Osteocyte (in vitro differentiated cells): Measurements from ENCODE around the gene OR2B6. TPM values are rescaled to one million over a fixed set of nuclear protein-coding genes. Genes with fewer than 3 reads are reported as not detected.
"Not testable (repeated sequence)": the region's sequence is repeated elsewhere in the genome, so short reads cannot be mapped to it uniquely, and the experiment has no call there.

Experiments
- DNase-seq: peaks from one replicate; pipeline ENCODE4 v3.0.0; 2021; ENCODE audit warnings: mixed read lengths; ENCODE audit not compliant: unreplicated experiment; ENCODE audit errors: extremely low spot score
- H3K27ac Mint-ChIP-seq: one replicate; pipeline ENCODE4 v1.8.0; 2021; ENCODE audit warnings: mild to moderate bottlenecking, mixed read lengths; ENCODE audit not compliant: unreplicated experiment
- H3K27me3 Mint-ChIP-seq: one replicate; pipeline ENCODE4 v1.8.0; 2021; ENCODE audit warnings: mixed read lengths; ENCODE audit not compliant: unreplicated experiment
- H3K36me3 Mint-ChIP-seq: one replicate; pipeline ENCODE4 v1.8.0; 2021; ENCODE audit warnings: mixed read lengths; ENCODE audit not compliant: unreplicated experiment
- H3K4me1 Mint-ChIP-seq: one replicate; pipeline ENCODE4 v1.8.0; 2021; ENCODE audit warnings: mixed read lengths; ENCODE audit not compliant: unreplicated experiment
- H3K4me3 Mint-ChIP-seq: one replicate; pipeline ENCODE4 v1.8.0; 2021; ENCODE audit warnings: mild to moderate bottlenecking, moderate library complexity, mixed read lengths; ENCODE audit not compliant: unreplicated experiment
- H3K9me3 Mint-ChIP-seq: one replicate; pipeline ENCODE4 v1.8.0; 2021; ENCODE audit warnings: mixed read lengths; ENCODE audit not compliant: unreplicated experiment
- total RNA-seq: library from RNA; stranded (reverse); gene quantifications from 2 replicates; pipeline ENCODE4 v1.2.1, GENCODE V29; 2021
- TF ChIP-seq, protein P1 (sequence below): fragments of 200-600 bp; sonication (generic); IDR thresholded peaks from 2 replicates; pipeline ENCODE4 v1.5.0; 2021; ENCODE audit warnings: antibody characterized with exemption, mild to moderate bottlenecking, moderate library complexity

Gene OR2B6
- total RNA-seq, 1 donor from 2014 or later = not detected

DNA sequence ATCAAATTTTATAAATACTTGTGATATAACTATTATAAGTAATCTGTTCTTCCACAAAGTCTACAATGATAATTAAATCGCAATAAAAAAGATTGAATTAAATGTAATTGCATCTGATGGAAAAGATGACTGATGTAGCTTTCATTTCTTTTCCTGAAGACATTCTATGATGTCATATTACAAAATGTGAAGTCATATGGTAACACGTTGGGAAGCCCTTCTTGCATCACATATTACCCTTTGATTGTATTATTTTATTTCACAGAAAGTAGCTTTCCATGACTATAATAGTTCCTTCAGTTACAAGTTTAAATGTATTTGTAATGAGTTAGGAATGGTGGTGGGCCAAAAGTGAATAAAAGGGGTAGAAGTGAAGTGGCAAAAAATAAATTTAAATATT, 25.8 kb upstream of the OR2B6 start:
- Mint-ChIP-seq H3K27me3 (peaks cover 11% of the 10 kb centered on the region), H3K9me3 (no peaks in the 10 kb centered on the region), H3K27ac (no peak overlapping the region), H3K4me3 (no peak overlapping the region), H3K36me3 (no peaks in the 10 kb centered on the region), H3K4me1 (no peaks in the 10 kb centered on the region)
- TF ChIP-seq, protein P1, sequence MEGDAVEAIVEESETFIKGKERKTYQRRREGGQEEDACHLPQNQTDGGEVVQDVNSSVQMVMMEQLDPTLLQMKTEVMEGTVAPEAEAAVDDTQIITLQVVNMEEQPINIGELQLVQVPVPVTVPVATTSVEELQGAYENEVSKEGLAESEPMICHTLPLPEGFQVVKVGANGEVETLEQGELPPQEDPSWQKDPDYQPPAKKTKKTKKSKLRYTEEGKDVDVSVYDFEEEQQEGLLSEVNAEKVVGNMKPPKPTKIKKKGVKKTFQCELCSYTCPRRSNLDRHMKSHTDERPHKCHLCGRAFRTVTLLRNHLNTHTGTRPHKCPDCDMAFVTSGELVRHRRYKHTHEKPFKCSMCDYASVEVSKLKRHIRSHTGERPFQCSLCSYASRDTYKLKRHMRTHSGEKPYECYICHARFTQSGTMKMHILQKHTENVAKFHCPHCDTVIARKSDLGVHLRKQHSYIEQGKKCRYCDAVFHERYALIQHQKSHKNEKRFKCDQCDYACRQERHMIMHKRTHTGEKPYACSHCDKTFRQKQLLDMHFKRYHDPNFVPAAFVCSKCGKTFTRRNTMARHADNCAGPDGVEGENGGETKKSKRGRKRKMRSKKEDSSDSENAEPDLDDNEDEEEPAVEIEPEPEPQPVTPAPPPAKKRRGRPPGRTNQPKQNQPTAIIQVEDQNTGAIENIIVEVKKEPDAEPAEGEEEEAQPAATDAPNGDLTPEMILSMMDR = no peak
- no peak for DNase-seq

DNA sequence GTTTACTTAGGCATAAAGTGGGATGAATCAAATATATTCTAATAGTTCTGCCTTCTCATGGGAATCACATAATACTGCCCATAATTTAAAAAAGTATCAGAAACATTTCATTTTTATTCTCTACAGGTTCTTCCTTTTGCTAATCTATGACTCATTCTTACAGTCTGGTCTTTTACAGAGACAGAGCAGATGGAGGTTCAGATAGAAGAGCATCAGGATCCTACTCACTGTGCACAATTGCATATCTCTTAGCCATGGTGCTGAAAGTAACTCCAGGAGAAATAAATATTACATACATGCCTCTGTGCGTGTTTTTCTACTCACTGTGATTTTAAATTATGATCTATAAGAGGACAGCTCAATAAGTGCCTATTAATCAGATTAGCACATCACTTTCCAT, 16.3 kb upstream of the OR2B6 start:
- Mint-ChIP-seq H3K36me3 (no peaks in the 10 kb centered on the region), H3K9me3 (no peaks in the 10 kb centered on the region), H3K4me1 (no peaks in the 10 kb centered on the region), H3K4me3 (no peak overlapping the region), H3K27me3 (peaks cover 5% of the 10 kb centered on the region), H3K27ac (no peak overlapping the region)
- no peak for DNase-seq
- TF ChIP-seq, protein P1 = no peak

DNA sequence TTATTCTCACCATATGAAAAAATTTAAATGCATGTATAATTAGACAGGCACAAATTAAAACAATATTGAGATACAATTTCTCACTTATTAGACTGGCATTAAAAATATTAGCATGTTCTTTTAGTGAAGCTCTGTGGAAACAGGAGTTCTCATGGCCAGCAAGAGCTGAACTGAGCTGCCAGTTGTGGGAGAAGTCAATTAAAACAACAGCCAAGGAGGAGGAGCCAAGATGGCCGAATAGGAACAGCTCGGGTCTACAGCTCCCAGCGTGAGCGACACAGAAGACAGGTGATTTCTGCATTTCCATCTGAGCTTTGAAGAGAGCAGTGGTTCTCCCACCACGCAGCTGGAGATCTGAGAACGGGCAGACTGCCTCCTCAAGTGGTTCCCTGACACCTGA, 14.0 kb upstream of the OR2B6 start:
- not testable (repeated sequence) for H3K27me3 Mint-ChIP-seq, H3K9me3 Mint-ChIP-seq, DNase-seq, H3K36me3 Mint-ChIP-seq, H3K27ac Mint-ChIP-seq, H3K4me3 Mint-ChIP-seq, H3K4me1 Mint-ChIP-seq

DNA sequence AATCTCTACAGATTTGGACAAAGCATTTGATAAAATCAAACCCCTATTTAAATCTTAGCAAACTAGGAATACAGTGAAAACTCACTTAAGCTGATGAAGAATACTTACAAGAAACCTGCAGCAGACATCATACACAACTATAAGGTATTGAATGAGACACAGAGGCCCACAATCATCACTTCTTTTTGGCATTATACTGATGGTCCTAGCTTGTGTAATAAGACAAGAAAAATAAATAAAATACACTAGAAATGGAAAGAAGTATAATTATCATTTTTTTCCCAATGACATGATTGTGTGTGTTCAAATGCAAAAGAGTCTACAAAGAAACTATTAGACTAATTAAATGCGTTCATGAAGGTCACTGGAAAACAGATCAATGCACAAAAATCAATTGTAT, 8.8 kb upstream of the OR2B6 start:
- H3K36me3 Mint-ChIP-seq = no peaks in the 10 kb centered on the region
- H3K4me1 Mint-ChIP-seq = no peaks in the 10 kb centered on the region
- TF ChIP-seq, protein P1 = no peak
- H3K9me3 Mint-ChIP-seq = peaks cover 5% of the 10 kb centered on the region
- peaks cover 12% of the 10 kb centered on the region for H3K27me3 Mint-ChIP-seq
- no peak overlapping the region for H3K27ac Mint-ChIP-seq
- DNase-seq = no peak
- no peak overlapping the region for H3K4me3 Mint-ChIP-seq

DNA sequence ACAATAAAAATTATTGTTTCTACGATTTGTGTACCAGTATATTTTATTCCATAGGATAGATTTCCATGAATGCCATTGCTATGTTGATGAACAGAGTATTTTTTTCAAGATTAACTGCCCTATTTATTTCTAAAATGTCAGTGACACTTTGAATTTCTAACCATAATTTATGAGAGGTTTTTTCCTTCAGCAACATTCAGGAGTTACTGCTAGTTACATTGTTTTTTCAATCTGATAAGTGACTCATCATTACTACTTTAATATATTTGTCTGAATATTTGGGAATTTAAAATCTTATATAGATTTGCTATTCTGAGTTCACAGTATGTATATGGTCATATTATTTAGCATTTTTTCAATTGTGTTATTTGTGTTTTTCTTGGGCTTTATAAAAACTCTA, 6.0 kb upstream of the OR2B6 start:
- Mint-ChIP-seq H3K27me3 (peaks cover 18% of the 10 kb centered on the region), H3K36me3 (no peaks in the 10 kb centered on the region), H3K4me1 (no peaks in the 10 kb centered on the region), H3K27ac (no peak overlapping the region), H3K9me3 (peaks cover 4% of the 10 kb centered on the region), H3K4me3 (no peak overlapping the region)
- DNase-seq = no peak
- TF ChIP-seq, protein P1 = no peak

DNA sequence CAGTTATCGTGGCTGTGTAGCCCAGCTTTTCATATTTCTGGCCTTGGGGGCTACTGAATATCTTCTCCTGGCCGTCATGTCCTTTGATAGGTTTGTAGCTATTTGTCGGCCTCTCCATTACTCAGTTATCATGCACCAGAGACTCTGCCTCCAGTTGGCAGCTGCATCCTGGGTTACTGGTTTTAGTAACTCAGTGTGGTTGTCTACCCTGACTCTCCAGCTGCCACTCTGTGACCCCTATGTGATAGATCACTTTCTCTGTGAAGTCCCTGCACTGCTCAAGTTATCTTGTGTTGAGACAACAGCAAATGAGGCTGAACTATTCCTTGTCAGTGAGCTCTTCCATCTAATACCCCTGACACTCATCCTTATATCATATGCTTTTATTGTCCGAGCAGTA, 475 bp downstream of the OR2B6 start:
- H3K27ac Mint-ChIP-seq = no peak overlapping the region
- H3K27me3 Mint-ChIP-seq = peaks cover 23% of the 10 kb centered on the region
- H3K9me3 Mint-ChIP-seq = no peaks in the 10 kb centered on the region
- H3K4me1 Mint-ChIP-seq = no peaks in the 10 kb centered on the region
- H3K36me3 Mint-ChIP-seq = no peaks in the 10 kb centered on the region
- no peak for DNase-seq
- TF ChIP-seq, protein P1 = no peak
- H3K4me3 Mint-ChIP-seq = no peak overlapping the region
